IMR-90 (cell line): Measurements from ENCODE around the gene OPCML. TPM values are rescaled to one million over a fixed set of nuclear protein-coding genes. Genes with fewer than 3 reads are reported as not detected.

ENCODE experiments used
- ATAC-seq: fragments of 200-7000 bp; cut with Tn5 transposase; 2 replicates; pipeline ENCODE4 v1.9.1; 2020; ENCODE audit warnings: low read depth, mild to moderate bottlenecking, moderate library complexity
- BruUV-seq: library from RNA; stranded (reverse); fragments of 400-500 nt; replicated peaks from 2 replicates; lab custom pipeline; 2021; lab: Mats Ljungman, UMichigan
- CTCF ChIA-PET: fragments of 300-600 bp; formaldehyde crosslinking; extraction: SDS; loops from one replicate; lab custom pipeline; 2021; ENCODE audit warnings: antibody characterized with exemption; lab: Yijun Ruan, JAX
- POLR2A ChIA-PET: fragments of 300-600 bp; sonication (Branson Sonifier 250); formaldehyde crosslinking; loops from one replicate; lab custom pipeline; 2022; ENCODE audit warnings: antibody characterized with exemption; ENCODE audit not compliant: unreplicated experiment; lab: Charles Lee
- DNase-seq: peaks from one replicate; pipeline ENCODE4 v3.0.0; 2013
- H2AFZ ChIP-seq: replicated peaks from 2 replicates; pipeline ENCODE3; 2013; ENCODE audit warnings: low read length, mild to moderate bottlenecking; ENCODE audit not compliant: poor library complexity
- H2AK5ac ChIP-seq: 2 replicates; pipeline ENCODE4 v1.6.1; 2013; ENCODE audit warnings: low read depth, low read length, inconsistent platforms
- H2AK9ac ChIP-seq: replicated peaks from 2 replicates; pipeline ENCODE3; 2013; ENCODE audit warnings: mild to moderate bottlenecking, low read depth, low read length, moderate library complexity; ENCODE audit not compliant: poor library complexity
- H2BK120ac ChIP-seq: 2 replicates; pipeline ENCODE4 v1.6.1; 2013; ENCODE audit warnings: low read depth, low read length, inconsistent platforms
- H2BK15ac ChIP-seq: 3 replicates; pipeline ENCODE4 v1.6.1; 2013; ENCODE audit warnings: low read depth, low read length, inconsistent platforms
- H2BK20ac ChIP-seq: 2 replicates; pipeline ENCODE4 v1.6.1; 2013; ENCODE audit warnings: low read depth, mild to moderate bottlenecking, inconsistent platforms, low read length, moderate library complexity
- H2BK5ac ChIP-seq: 2 replicates; pipeline ENCODE4 v1.6.1; 2013; ENCODE audit warnings: mild to moderate bottlenecking, low read depth, low read length, inconsistent platforms; ENCODE audit not compliant: poor library complexity, severe bottlenecking
- H3K14ac ChIP-seq: replicated peaks from 2 replicates; pipeline ENCODE4 v1.6.1; 2013; ENCODE audit warnings: low read depth, low read length, inconsistent platforms
- H3K18ac ChIP-seq: 2 replicates; pipeline ENCODE4 v1.6.1; 2013; ENCODE audit warnings: low read depth, low read length, control low read depth
- H3K23ac ChIP-seq: 2 replicates; pipeline ENCODE4 v1.6.1; 2013; ENCODE audit warnings: low read depth, low read length, inconsistent platforms
- H3K27ac ChIP-seq: 2 replicates; pipeline ENCODE4 v1.5.1; 2013; ENCODE audit warnings: mild to moderate bottlenecking, control low read depth, low read length; ENCODE audit not compliant: insufficient read depth
- H3K27me3 ChIP-seq: 2 replicates; pipeline ENCODE4 v1.6.1; 2013; ENCODE audit warnings: low read length; ENCODE audit not compliant: control insufficient read depth, insufficient read depth
- H3K36me3 ChIP-seq: 2 replicates; pipeline ENCODE4 v1.6.1; 2013; ENCODE audit warnings: low read length, mixed read lengths; ENCODE audit not compliant: control insufficient read depth, insufficient read depth
- H3K4ac ChIP-seq: 2 replicates; pipeline ENCODE4 v1.6.1; 2013; ENCODE audit warnings: low read depth, low read length, inconsistent platforms
- H3K4me1 ChIP-seq: 2 replicates; pipeline ENCODE4 v1.6.1; 2013; ENCODE audit warnings: low read length, mixed read lengths; ENCODE audit not compliant: control insufficient read depth, insufficient read depth
- H3K4me2 ChIP-seq: 2 replicates; pipeline ENCODE4 v1.6.1; 2013; ENCODE audit warnings: low read depth, mild to moderate bottlenecking, control low read depth, low read length, moderate library complexity
- H3K4me3 ChIP-seq: 2 replicates; pipeline ENCODE4 v1.5.1; 2013; ENCODE audit warnings: low read depth, mild to moderate bottlenecking, control low read depth, low read length, moderate library complexity; ENCODE audit not compliant: insufficient read depth
- H3K56ac ChIP-seq: 2 replicates; pipeline ENCODE4 v1.6.1; 2013; ENCODE audit warnings: low read length, inconsistent platforms; ENCODE audit not compliant: insufficient read depth; ENCODE audit errors: extremely low read depth
- H3K79me1 ChIP-seq, 2 experiments: 2 replicates each; pipeline ENCODE4 v1.6.1; 2013; ENCODE audit warnings: low read length in 2 of 2, inconsistent platforms in 1 of 2, low read depth in 1 of 2
- H3K9ac ChIP-seq: 2 replicates; pipeline ENCODE4 v1.6.1; 2013; ENCODE audit warnings: low read depth, low read length, control low read depth
- H3K9me1 ChIP-seq: 2 replicates; pipeline ENCODE4 v1.6.1; 2013; ENCODE audit warnings: low read length, inconsistent platforms; ENCODE audit not compliant: insufficient read depth
- H3K9me3 ChIP-seq: 2 replicates; pipeline ENCODE4 v1.6.1; 2013; ENCODE audit warnings: low read length; ENCODE audit not compliant: control insufficient read depth, insufficient read depth
- H4K20me1 ChIP-seq: 2 replicates; pipeline ENCODE4 v1.6.1; 2013; ENCODE audit warnings: low read length, inconsistent platforms; ENCODE audit not compliant: insufficient read depth
- H4K5ac ChIP-seq: 2 replicates; pipeline ENCODE4 v1.6.1; 2013; ENCODE audit warnings: mild to moderate bottlenecking, low read depth, low read length, control low read depth
- H4K8ac ChIP-seq, 2 experiments: 2 replicates each; pipeline ENCODE4 v1.6.1; 2013; ENCODE audit warnings: low read depth in 2 of 2, low read length in 2 of 2, control low read depth in 1 of 2, inconsistent platforms in 1 of 2
- H4K91ac ChIP-seq: 2 replicates; pipeline ENCODE4 v1.6.1; 2013; ENCODE audit warnings: low read depth, low read length, inconsistent platforms; ENCODE audit not compliant: insufficient read depth
- BHLHE40 ChIP-seq: fragments of 150-350 bp; IDR thresholded peaks from 2 replicates; pipeline ENCODE4 v1.6.1; 2016; ENCODE audit warnings: mild to moderate bottlenecking, low read depth, low read length
- CEBPB ChIP-seq: IDR thresholded peaks from 2 replicates; pipeline ENCODE4 v1.6.1; 2012; ENCODE audit warnings: low read depth, low read length, improper control_type of control experiment
- CHD1 ChIP-seq: IDR thresholded peaks from 2 replicates; pipeline ENCODE4 v1.6.1; 2012; ENCODE audit warnings: low read depth, low read length, improper control_type of control experiment
- ELK1 ChIP-seq: fragments of 150-350 bp; IDR thresholded peaks from 2 replicates; pipeline ENCODE4 v1.6.1; 2016; ENCODE audit warnings: low read depth, mild to moderate bottlenecking, low read length, moderate library complexity, borderline replicate concordance
- FOS ChIP-seq: fragments of 150-350 bp; IDR thresholded peaks from 2 replicates; pipeline ENCODE4 v1.6.1; 2016; ENCODE audit warnings: low read depth, low read length
- MAFK ChIP-seq: IDR thresholded peaks from 2 replicates; pipeline ENCODE4 v1.6.1; 2012; ENCODE audit warnings: low read depth, low read length, improper control_type of control experiment
- MAZ ChIP-seq: IDR thresholded peaks from 2 replicates; pipeline ENCODE4 v1.6.1; 2012; ENCODE audit warnings: low read depth, mild to moderate bottlenecking, low read length, improper control_type of control experiment, moderate library complexity, borderline replicate concordance
- MXI1 ChIP-seq: IDR thresholded peaks from 2 replicates; pipeline ENCODE4 v1.6.1; 2012; ENCODE audit warnings: low read depth, mild to moderate bottlenecking, low read length, moderate library complexity, borderline replicate concordance
- NFE2L2 ChIP-seq: fragments of 150-350 bp; IDR thresholded peaks from 2 replicates; pipeline ENCODE4 v1.6.1; 2016; ENCODE audit warnings: low read depth, mild to moderate bottlenecking, low read length
- POLR2A ChIP-seq: IDR thresholded peaks from 2 replicates; pipeline ENCODE4 v1.6.1; 2012; ENCODE audit warnings: mild to moderate bottlenecking, low read depth, low read length
- RAD21 ChIP-seq: IDR thresholded peaks from 2 replicates; pipeline ENCODE4 v1.6.1; 2012; ENCODE audit warnings: low read length, improper control_type of control experiment
- RCOR1 ChIP-seq: IDR thresholded peaks from 2 replicates; pipeline ENCODE4 v1.6.1; 2012; ENCODE audit warnings: mild to moderate bottlenecking, low read length, improper control_type of control experiment; ENCODE audit not compliant: insufficient replicate concordance
- RFX5 ChIP-seq: IDR thresholded peaks from 2 replicates; pipeline ENCODE4 v1.8.0; 2012; ENCODE audit warnings: low read depth, mild to moderate bottlenecking, low read length, moderate library complexity
- SMC3 ChIP-seq: fragments of 150-350 bp; IDR thresholded peaks from 2 replicates; pipeline ENCODE4 v1.6.1; 2016; ENCODE audit warnings: low read depth, mild to moderate bottlenecking, antibody characterized with exemption, low read length, moderate library complexity
- WGBS, 2 experiments: methylation state at CpG; one replicate each; pipeline versions ENCODE4 v1.1.5 to v1.1.7; 2013; ENCODE audit warnings: missing lambda C conversion rate in 2 of 2; ENCODE audit not compliant: insufficient read length in 1 of 2; ENCODE audit errors: extremely low coverage in 2 of 2; 5-methylcytosine and 5-hydroxymethylcytosine counted together
- dilution Hi-C: fragments of 300-500 bp; cut with HindIII; formaldehyde crosslinking; loops from one replicate; pipeline ENCODE4 v1.14.3; 2018; ENCODE audit warnings: low sequenced_read_pairs; ENCODE audit not compliant: unreplicated experiment
- in situ Hi-C: fragments of 300-500 bp; cut with MboI; formaldehyde crosslinking; loops from 3 replicates; pipeline ENCODE4 v1.14.3; 2019; ENCODE audit warnings: low sequenced_read_pairs, inconsistent platforms, mixed read lengths
- intact Hi-C: fragments of 100-400 bp; cut with micrococcal nuclease; formaldehyde crosslinking; loops from 2 replicates; pipeline ENCODE4 v1.10.0; 2022
- polyA plus RNA-seq, 3 experiments: library from polyadenylated mRNA; depleted of rRNA; stranded (reverse); fragments of >200 nt; gene quantifications; 2 replicates each; pipeline ENCODE4 v1.2.3, GENCODE V29; 2012; ENCODE audit warnings: low replicate concordance in 1 of 3
- total RNA-seq: library from RNA; depleted of rRNA; stranded (reverse); fragments of >200 nt; gene quantifications from 2 replicates; pipeline ENCODE4 v1.2.3, GENCODE V29; 2012
- TF ChIP-seq, protein P1 (sequence below): conservative IDR thresholded peaks from 2 replicates; pipeline ENCODE4 v1.5.1; 2012; ENCODE audit warnings: mild to moderate bottlenecking, low read depth, low read length, improper control_type of control experiment
- TF ChIP-seq, protein P2 (sequence below): fragments of 150-350 bp; IDR thresholded peaks from 2 replicates; pipeline ENCODE4 v1.6.1; 2017; ENCODE audit warnings: mild to moderate bottlenecking, antibody characterized with exemption, low read length, low read depth

Gene OPCML
- total and polyA plus RNA-seq, 2 of the 4 experiments (the other 2 are of a cell fraction): under 0.01 to 2.6 TPM

DNA sequence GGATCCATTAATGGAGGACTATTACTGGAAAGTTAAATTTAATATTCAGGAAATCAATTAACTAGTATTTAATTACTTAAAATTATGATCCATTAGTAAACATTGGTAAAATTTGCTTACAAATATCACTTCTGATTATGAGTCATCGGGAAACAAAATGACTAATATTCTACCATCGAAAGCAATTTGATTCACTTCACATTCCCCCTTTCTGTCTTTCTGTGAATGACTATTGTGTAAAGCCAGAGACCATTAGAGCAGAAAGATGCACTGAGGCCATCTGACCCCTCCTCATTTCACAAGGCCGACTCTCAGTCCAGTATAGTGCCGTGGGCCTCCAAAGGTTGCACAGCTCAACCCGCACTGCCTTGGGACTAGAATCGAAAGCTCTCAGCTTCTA, 619.0 kb downstream of the OPCML start:
- in situ Hi-C loops: no loop called here
- Histone ChIP-seq H2BK15ac (no peak overlapping the region), H2AFZ (no peak overlapping the region), H3K27ac (no peak overlapping the region), H2BK20ac (no peak overlapping the region), H2AK9ac (no peak overlapping the region), H4K5ac (no peak overlapping the region), H3K56ac (no peak overlapping the region), H2BK5ac (no peak overlapping the region), H3K9me1 (no peaks in the 10 kb centered on the region; the same call in 1 of the 2 replicates), H2AK5ac (no peak overlapping the region), H3K23ac (no peak overlapping the region), H4K8ac (no peak overlapping the region), H2BK120ac (no peak overlapping the region), H3K9me3 (no peaks in the 10 kb centered on the region), H3K36me3 (no peaks in the 10 kb centered on the region), H4K91ac (no peak overlapping the region), H3K79me1 (no peaks in the 10 kb centered on the region), H3K4me1 (peaks cover 3% of the 10 kb centered on the region), H3K9ac (no peak overlapping the region), H3K18ac (no peak overlapping the region), H3K14ac (no peak overlapping the region), H3K4me3 (no peak overlapping the region), H4K20me1 (no peaks in the 10 kb centered on the region), H3K4ac (no peak overlapping the region), H3K4me2 (no peak overlapping the region), H3K27me3 (0 out of 2 replicates have a peak, but pooled peaks cover 1% of the 10 kb centered on the region)
- ChIA-PET CTCF (no interaction called here), POLR2A (no interaction called here)
- intact Hi-C loops: no loop called here
- DNase-seq: no peak
- TF ChIP-seq RFX5 (no peak), RCOR1 (no peak), BHLHE40 (no peak), CHD1 (no peak), MAZ (no peak), CEBPB (no peak), FOS (no peak), MXI1 (no peak), RAD21 (no peak), SMC3 (no peak), NFE2L2 (no peak), POLR2A (no peak), MAFK (no peak), ELK1 (no peak)
- TF ChIP-seq, protein P1, sequence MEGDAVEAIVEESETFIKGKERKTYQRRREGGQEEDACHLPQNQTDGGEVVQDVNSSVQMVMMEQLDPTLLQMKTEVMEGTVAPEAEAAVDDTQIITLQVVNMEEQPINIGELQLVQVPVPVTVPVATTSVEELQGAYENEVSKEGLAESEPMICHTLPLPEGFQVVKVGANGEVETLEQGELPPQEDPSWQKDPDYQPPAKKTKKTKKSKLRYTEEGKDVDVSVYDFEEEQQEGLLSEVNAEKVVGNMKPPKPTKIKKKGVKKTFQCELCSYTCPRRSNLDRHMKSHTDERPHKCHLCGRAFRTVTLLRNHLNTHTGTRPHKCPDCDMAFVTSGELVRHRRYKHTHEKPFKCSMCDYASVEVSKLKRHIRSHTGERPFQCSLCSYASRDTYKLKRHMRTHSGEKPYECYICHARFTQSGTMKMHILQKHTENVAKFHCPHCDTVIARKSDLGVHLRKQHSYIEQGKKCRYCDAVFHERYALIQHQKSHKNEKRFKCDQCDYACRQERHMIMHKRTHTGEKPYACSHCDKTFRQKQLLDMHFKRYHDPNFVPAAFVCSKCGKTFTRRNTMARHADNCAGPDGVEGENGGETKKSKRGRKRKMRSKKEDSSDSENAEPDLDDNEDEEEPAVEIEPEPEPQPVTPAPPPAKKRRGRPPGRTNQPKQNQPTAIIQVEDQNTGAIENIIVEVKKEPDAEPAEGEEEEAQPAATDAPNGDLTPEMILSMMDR: no peak
- TF ChIP-seq, protein P2, sequence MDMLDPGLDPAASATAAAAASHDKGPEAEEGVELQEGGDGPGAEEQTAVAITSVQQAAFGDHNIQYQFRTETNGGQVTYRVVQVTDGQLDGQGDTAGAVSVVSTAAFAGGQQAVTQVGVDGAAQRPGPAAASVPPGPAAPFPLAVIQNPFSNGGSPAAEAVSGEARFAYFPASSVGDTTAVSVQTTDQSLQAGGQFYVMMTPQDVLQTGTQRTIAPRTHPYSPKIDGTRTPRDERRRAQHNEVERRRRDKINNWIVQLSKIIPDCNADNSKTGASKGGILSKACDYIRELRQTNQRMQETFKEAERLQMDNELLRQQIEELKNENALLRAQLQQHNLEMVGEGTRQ: no peak
- no peak for ATAC-seq
- dilution Hi-C loops: no loop called here
- no TSS peak for BruUV-seq
- WGBS, 2 experiments: no CpG with 5 or more reads among the region's 6 CpGs
